Endodermal cell (in vitro differentiated cells): ENCODE results near the gene AMPD1. TPM values are rescaled to one million over a fixed set of nuclear protein-coding genes. Genes with fewer than 3 reads are reported as not detected.

Experiments
- DNase-seq: peaks from one replicate; pipeline ENCODE4 v3.0.0-alpha.2; 2017
- H3K27ac ChIP-seq: 2 replicates; pipeline ENCODE4 v1.5.1; 2013; ENCODE audit warnings: mild to moderate bottlenecking, low read depth, low read length, moderate library complexity
- H3K27me3 ChIP-seq: 2 replicates; pipeline ENCODE4 v1.6.1; 2013; ENCODE audit warnings: mild to moderate bottlenecking, low read length, moderate library complexity; ENCODE audit not compliant: insufficient read depth, control insufficient read depth, poor library complexity, severe bottlenecking
- H3K36me3 ChIP-seq: 2 replicates; pipeline ENCODE4 v1.7.0; 2013; ENCODE audit warnings: mild to moderate bottlenecking, low read length, moderate library complexity; ENCODE audit not compliant: control insufficient read depth, insufficient read depth
- H3K4me1 ChIP-seq: one replicate; pipeline ENCODE4 v1.7.0; 2013; ENCODE audit warnings: low read length; ENCODE audit not compliant: control insufficient read depth, insufficient read depth
- H3K4me3 ChIP-seq: 2 replicates; pipeline ENCODE4 v1.5.1; 2013; ENCODE audit warnings: mild to moderate bottlenecking, low read length, moderate library complexity
- H3K9ac ChIP-seq: 2 replicates; pipeline ENCODE4 v1.6.1; 2013; ENCODE audit warnings: mild to moderate bottlenecking, low read length, moderate library complexity; ENCODE audit not compliant: poor library complexity, severe bottlenecking; ENCODE audit errors: extremely low read depth
- H3K9me3 ChIP-seq: 2 replicates; pipeline ENCODE4 v1.6.1; 2013; ENCODE audit warnings: mild to moderate bottlenecking, low read length, moderate library complexity; ENCODE audit not compliant: control insufficient read depth
- H3K27ac Mint-ChIP-seq: 2 replicates; pipeline ENCODE4 v1.8.0; 2020; ENCODE audit warnings: mixed read lengths
- H3K27me3 Mint-ChIP-seq: 2 replicates; pipeline ENCODE4 v1.8.0; 2021; ENCODE audit warnings: mild to moderate bottlenecking, mixed read lengths; ENCODE audit not compliant: insufficient read depth
- H3K36me3 Mint-ChIP-seq: 2 replicates; pipeline ENCODE4 v1.8.0; 2020; ENCODE audit warnings: low read depth, mixed read lengths
- H3K4me1 Mint-ChIP-seq: 2 replicates; pipeline ENCODE4 v1.8.0; 2020; ENCODE audit warnings: mixed read lengths
- H3K4me3 Mint-ChIP-seq: 2 replicates; pipeline ENCODE4 v1.8.0; 2020; ENCODE audit warnings: mild to moderate bottlenecking, moderate library complexity, mixed read lengths
- H3K9me3 Mint-ChIP-seq: 2 replicates; pipeline ENCODE4 v1.8.0; 2020; ENCODE audit warnings: mild to moderate bottlenecking, mixed read lengths
- CTCF ChIP-seq: fragments of 200-600 bp; sonication (generic); conservative IDR thresholded peaks from 2 replicates; pipeline ENCODE4 v1.5.0; 2021; ENCODE audit warnings: antibody characterized with exemption, mild to moderate bottlenecking
- WGBS, 2 experiments: methylation state at CpG; one replicate each; pipeline versions ENCODE4 v1.1.5 to v1.1.7; 2013; ENCODE audit warnings: missing lambda C conversion rate in 2 of 2, mixed read lengths in 1 of 2; ENCODE audit not compliant: insufficient coverage in 1 of 2, insufficient read length in 1 of 2; 5-methylcytosine and 5-hydroxymethylcytosine counted together
- total RNA-seq, 2 donors: library from RNA; stranded (reverse); fragmentation: NEBNext Ultra II Directional in 1 of 2; extraction: Animal tissue kit (Norgen Biotek cat#: 25700) in 1 of 2; gene quantifications; 2 replicates in 1 of 2; 3 replicates in 1 of 2; pipeline ENCODE4 v1.2.1, GENCODE V29; 2021

Gene AMPD1
- total RNA-seq, 2 donors from 2014 or later, result not detected

- no peaks in the 10 kb centered on the region for H3K36me3 Mint-ChIP-seq
- peaks cover 7% of the 10 kb centered on the region for H3K4me1 Mint-ChIP-seq
- no peaks in the 10 kb centered on the region for H3K9me3 ChIP-seq
- no peak overlapping the region for H3K27ac Mint-ChIP-seq
- TF ChIP-seq CTCF, result no peak
- H3K4me1 ChIP-seq, result peaks cover 6% of the 10 kb centered on the region
- peaks cover 15% of the 10 kb centered on the region for H3K27me3 ChIP-seq
- H3K27me3 Mint-ChIP-seq, result peaks cover 25% of the 10 kb centered on the region
- H3K9ac ChIP-seq, result no peak overlapping the region
- no peak overlapping the region for H3K27ac ChIP-seq
- DNase-seq, result no peak
- H3K4me3 Mint-ChIP-seq, result no peak overlapping the region
- H3K4me3 ChIP-seq, result no peak overlapping the region
- H3K36me3 ChIP-seq, result no peaks in the 10 kb centered on the region
- WGBS, 2 experiments, result 97% methylated on average over 3 of the region's 3 CpGs; no CpG with 5 or more reads in 1 of the 2 experiments
- H3K9me3 Mint-ChIP-seq, result no peaks in the 10 kb centered on the region
Measured at GRCh38 chr1:114692947-114693346, 2.4 kb downstream of the AMPD1 start.

- Histone ChIP-seq H3K36me3 (no peaks in the 10 kb centered on the region), H3K27me3 (peaks cover 22% of the 10 kb centered on the region), H3K9me3 (no peaks in the 10 kb centered on the region), H3K27ac (no peak overlapping the region), H3K4me1 (peaks cover 6% of the 10 kb centered on the region), H3K9ac (no peak overlapping the region), H3K4me3 (no peak overlapping the region)
- Mint-ChIP-seq H3K4me1 (peaks cover 7% of the 10 kb centered on the region), H3K4me3 (no peak overlapping the region), H3K27me3 (peaks cover 39% of the 10 kb centered on the region), H3K36me3 (no peaks in the 10 kb centered on the region), H3K27ac (no peak overlapping the region), H3K9me3 (no peaks in the 10 kb centered on the region)
- no peak for TF ChIP-seq CTCF
- 83 to 86% methylated on average over 1 to 2 of the region's 2 CpGs for WGBS, 2 experiments
- no peak for DNase-seq
Measured at GRCh38 chr1:114691061-114691460, 4.3 kb downstream of the AMPD1 start.

GRCh38 chr1:114690148-114690547 lies 5.2 kb downstream of the AMPD1 start:
- Histone ChIP-seq H3K9ac (no peak overlapping the region), H3K27ac (no peak overlapping the region), H3K36me3 (no peaks in the 10 kb centered on the region), H3K4me3 (no peak overlapping the region), H3K9me3 (no peaks in the 10 kb centered on the region), H3K4me1 (no peaks in the 10 kb centered on the region), H3K27me3 (peaks cover 31% of the 10 kb centered on the region)
- H3K9me3 Mint-ChIP-seq, result no peaks in the 10 kb centered on the region
- H3K36me3 Mint-ChIP-seq, result no peaks in the 10 kb centered on the region
- peaks cover 46% of the 10 kb centered on the region for H3K27me3 Mint-ChIP-seq
- 79% methylated on average over 1 of the region's 1 CpG; no CpG with 5 or more reads in 1 of the 2 experiments for whole genome bisulfite sequencing, 2 experiments
- DNase-seq, result no peak
- H3K27ac Mint-ChIP-seq, result no peak overlapping the region
- no peak overlapping the region for H3K4me3 Mint-ChIP-seq
- TF ChIP-seq CTCF, result no peak
- no peaks in the 10 kb centered on the region for H3K4me1 Mint-ChIP-seq
